Keratinocyte (primary cell): ENCODE data around the gene OGT. TPM values are rescaled to one million over a fixed set of nuclear protein-coding genes. Genes with fewer than 3 reads are reported as not detected.

Source experiments
- DNase-seq: peaks from one replicate; pipeline ENCODE4 v3.0.0-alpha.2; 2011; ENCODE audit warnings: low read depth, missing footprints, low spot score
- FAIRE-seq: peaks from 2 replicates; lab custom pipeline; 2011; peaks lifted over from hg19 to GRCh38; lab: Jason Lieb, UNC
- H2AFZ ChIP-seq: 2 replicates; pipeline ENCODE4 v1.6.0; 2012; ENCODE audit warnings: low read length, control low read depth, inconsistent platforms; ENCODE audit not compliant: control insufficient read depth
- H3K27ac ChIP-seq: 2 replicates; pipeline ENCODE4 v1.5.1; 2011; ENCODE audit warnings: low read length; ENCODE audit not compliant: control insufficient read depth, insufficient read depth
- H3K27me3 ChIP-seq: 3 replicates; pipeline ENCODE4 v1.6.0; 2011; ENCODE audit warnings: low read length; ENCODE audit not compliant: control insufficient read depth, insufficient read depth; ENCODE audit errors: extremely low read depth
- H3K36me3 ChIP-seq, 2 experiments: 2 replicates in 1 of 2; 3 replicates in 1 of 2; pipeline ENCODE4 v1.5.1; 2011; ENCODE audit warnings: low read length in 2 of 2, mild to moderate bottlenecking in 1 of 2; ENCODE audit not compliant: control insufficient read depth in 2 of 2, insufficient read depth in 2 of 2; ENCODE audit errors: extremely low read depth in 1 of 2
- H3K4me1 ChIP-seq: 3 replicates; pipeline ENCODE4 v1.5.1; 2011; ENCODE audit warnings: low read length; ENCODE audit not compliant: control insufficient read depth, insufficient read depth; ENCODE audit errors: extremely low read depth
- H3K4me2 ChIP-seq: 3 replicates; pipeline ENCODE4 v1.6.0; 2011; ENCODE audit warnings: low read depth, low read length; ENCODE audit not compliant: control insufficient read depth, insufficient read depth; ENCODE audit errors: extremely low read depth
- H3K4me3 ChIP-seq, 3 experiments: fragments of 200-600 bp in 1 of 3; sonication (generic) in 1 of 3; 2 replicates in 2 of 3; 3 replicates in 1 of 3; pipeline ENCODE4 v1.5.1; 2011 to 2016; ENCODE audit warnings: low read length in 3 of 3, mild to moderate bottlenecking in 3 of 3, control low read depth in 2 of 3, inconsistent platforms in 1 of 3, low read depth in 1 of 3, mixed read lengths in 1 of 3, mixed run types in 1 of 3, moderate library complexity in 1 of 3; ENCODE audit not compliant: control insufficient read depth in 2 of 3, insufficient read depth in 2 of 3; ENCODE audit errors: extremely low read depth in 1 of 3
- H3K79me2 ChIP-seq: 2 replicates; pipeline ENCODE4 v1.6.0; 2012; ENCODE audit warnings: low read length; ENCODE audit not compliant: control insufficient read depth, insufficient read depth
- H3K9ac ChIP-seq: 3 replicates; pipeline ENCODE4 v1.6.0; 2011; ENCODE audit warnings: low read length; ENCODE audit not compliant: control insufficient read depth, insufficient read depth; ENCODE audit errors: extremely low read depth
- H3K9me1 ChIP-seq: 3 replicates; pipeline ENCODE4 v1.6.0; 2011; ENCODE audit warnings: low read length; ENCODE audit not compliant: control insufficient read depth, insufficient read depth; ENCODE audit errors: extremely low read depth
- H3K9me3 ChIP-seq: 2 replicates; pipeline ENCODE4 v1.5.1; 2012; ENCODE audit warnings: low read depth, low read length; ENCODE audit not compliant: control insufficient read depth
- H4K20me1 ChIP-seq: 3 replicates; pipeline ENCODE4 v1.6.0; 2011; ENCODE audit warnings: low read length; ENCODE audit not compliant: control insufficient read depth, insufficient read depth; ENCODE audit errors: extremely low read depth
- EZH2 ChIP-seq: IDR thresholded peaks from one replicate; pipeline ENCODE4 v1.6.1; 2012; ENCODE audit warnings: inconsistent platforms, mild to moderate bottlenecking, low read length, moderate library complexity
- dilution Hi-C: fragments of 300-500 bp; cut with MboI; formaldehyde crosslinking; loops from one replicate; pipeline ENCODE4 v1.7.0; 2020; ENCODE audit warnings: low sequenced_read_pairs; ENCODE audit not compliant: extremely low pct_ligation_motif_present
- polyA plus RNA-seq, 5 experiments: library from polyadenylated mRNA; depleted of rRNA in 3 of 5; stranded (reverse) in 3 of 5; stranded (forward) in 1 of 5; unstranded in 1 of 5; fragments of >200 nt; gene quantifications; 1 replicate in 1 of 5; 2 replicates in 3 of 5; 3 replicates in 1 of 5; pipeline versions ENCODE4 v1.2.1 to v1.2.3, GENCODE V29; 2011 to 2012; ENCODE audit warnings: missing spikeins in 2 of 5, low read depth in 1 of 5, low replicate concordance in 1 of 5
- TF ChIP-seq, protein P1 (sequence below), 3 experiments: IDR thresholded peaks in 1 of 3; conservative IDR thresholded peaks in 1 of 3; optimal IDR thresholded peaks in 1 of 3; 2 replicates in 2 of 3; 3 replicates in 1 of 3; pipeline versions ENCODE3 to v1.5.1; 2011; ENCODE audit warnings: low read length in 3 of 3, mild to moderate bottlenecking in 3 of 3, moderate library complexity in 2 of 3, control low read depth in 1 of 3, inconsistent platforms in 1 of 3; ENCODE audit not compliant: insufficient read depth in 2 of 3; ENCODE audit errors: extremely low read depth in 1 of 3

Gene OGT
- polyA plus RNA-seq, 1 donor (not counting 4 experiments of a cell fraction or from before 2014, with no cell fraction given): 136 TPM

DNA sequence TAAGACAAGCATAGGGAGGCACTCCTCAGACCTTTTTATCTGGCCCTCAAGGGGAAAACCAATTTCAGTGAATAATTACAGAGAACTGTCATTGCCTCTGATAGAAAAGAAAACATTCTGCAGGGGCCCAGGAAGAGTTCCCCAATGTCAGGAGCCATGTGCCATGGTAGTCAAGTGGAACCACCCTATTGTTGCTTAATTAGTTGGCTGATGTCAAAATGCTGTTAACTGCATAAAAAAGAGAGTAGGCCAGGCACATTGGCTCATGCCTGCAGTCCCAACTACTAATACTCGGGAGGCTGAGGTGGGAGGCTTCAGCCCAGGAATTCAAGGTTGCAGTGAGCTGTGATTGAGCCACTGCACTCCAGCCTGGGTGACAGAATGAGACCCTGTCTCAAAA, 28.6 kb upstream of the OGT start:
- Histone ChIP-seq H3K9ac (no peak overlapping the region), H3K79me2 (no peaks in the 10 kb centered on the region), H3K36me3 (no peaks in the 10 kb centered on the region), H4K20me1 (no peaks in the 10 kb centered on the region), H3K27me3 (no peaks in the 10 kb centered on the region), H3K9me3 (no peaks in the 10 kb centered on the region), H2AFZ (no peak overlapping the region), H3K4me2 (no peak overlapping the region), H3K9me1 (no peaks in the 10 kb centered on the region), H3K27ac (no peak overlapping the region), H3K4me1 (no peaks in the 10 kb centered on the region), H3K4me3 (no peak overlapping the region)
- no peak for FAIRE-seq
- dilution Hi-C loops: no loop called here
- TF ChIP-seq, protein P1, sequence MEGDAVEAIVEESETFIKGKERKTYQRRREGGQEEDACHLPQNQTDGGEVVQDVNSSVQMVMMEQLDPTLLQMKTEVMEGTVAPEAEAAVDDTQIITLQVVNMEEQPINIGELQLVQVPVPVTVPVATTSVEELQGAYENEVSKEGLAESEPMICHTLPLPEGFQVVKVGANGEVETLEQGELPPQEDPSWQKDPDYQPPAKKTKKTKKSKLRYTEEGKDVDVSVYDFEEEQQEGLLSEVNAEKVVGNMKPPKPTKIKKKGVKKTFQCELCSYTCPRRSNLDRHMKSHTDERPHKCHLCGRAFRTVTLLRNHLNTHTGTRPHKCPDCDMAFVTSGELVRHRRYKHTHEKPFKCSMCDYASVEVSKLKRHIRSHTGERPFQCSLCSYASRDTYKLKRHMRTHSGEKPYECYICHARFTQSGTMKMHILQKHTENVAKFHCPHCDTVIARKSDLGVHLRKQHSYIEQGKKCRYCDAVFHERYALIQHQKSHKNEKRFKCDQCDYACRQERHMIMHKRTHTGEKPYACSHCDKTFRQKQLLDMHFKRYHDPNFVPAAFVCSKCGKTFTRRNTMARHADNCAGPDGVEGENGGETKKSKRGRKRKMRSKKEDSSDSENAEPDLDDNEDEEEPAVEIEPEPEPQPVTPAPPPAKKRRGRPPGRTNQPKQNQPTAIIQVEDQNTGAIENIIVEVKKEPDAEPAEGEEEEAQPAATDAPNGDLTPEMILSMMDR (optimal IDR thresholded peaks at IDR 0.05 in 1 of 3, IDR thresholded peaks at IDR 0.05 in 1 of 3, conservative IDR thresholded peaks at IDR 0.05 in 1 of 3; ENCODE audit: extremely low read depth in 1 of 3, insufficient read depth in 2 of 3, low read length in 3 of 3): no peak
- TF ChIP-seq EZH2: no peak
- no peak for DNase-seq

- Histone ChIP-seq H3K9me3 (no peaks in the 10 kb centered on the region), H2AFZ (no peak overlapping the region), H3K4me2 (no peak overlapping the region), H3K79me2 (no peaks in the 10 kb centered on the region), H3K9ac (no peak overlapping the region), H3K36me3 (no peaks in the 10 kb centered on the region), H4K20me1 (no peaks in the 10 kb centered on the region), H3K27me3 (no peaks in the 10 kb centered on the region), H3K4me1 (no peaks in the 10 kb centered on the region), H3K9me1 (no peaks in the 10 kb centered on the region), H3K4me3 (no peak overlapping the region), H3K27ac (no peak overlapping the region)
- no peak for DNase-seq
- no peak for TF ChIP-seq EZH2
- TF ChIP-seq, protein P1 (optimal IDR thresholded peaks at IDR 0.05 in 1 of 3, IDR thresholded peaks at IDR 0.05 in 1 of 3, conservative IDR thresholded peaks at IDR 0.05 in 1 of 3; ENCODE audit: extremely low read depth in 1 of 3, insufficient read depth in 2 of 3, low read length in 3 of 3): no peak
- no peak for FAIRE-seq
- dilution Hi-C loops: no loop called here
Measured at GRCh38 chrX:71509289-71509688, 23.6 kb upstream of the OGT start.
